ENCODE results near the gene DOCK11. TPM values are rescaled to one million over a fixed set of nuclear protein-coding genes. Genes with fewer than 3 reads are reported as not detected.
A peak's percentile ranks its signal among the peaks of the same experiment; 100 is the strongest.

The DOCK11 gene
- total and polyA plus RNA-seq, 9 of the 15 experiments (the other 6 are each of a cell fraction or from before 2014, with no cell fraction given): 41.8 to 77.8 (median 50.9) TPM

DNA sequence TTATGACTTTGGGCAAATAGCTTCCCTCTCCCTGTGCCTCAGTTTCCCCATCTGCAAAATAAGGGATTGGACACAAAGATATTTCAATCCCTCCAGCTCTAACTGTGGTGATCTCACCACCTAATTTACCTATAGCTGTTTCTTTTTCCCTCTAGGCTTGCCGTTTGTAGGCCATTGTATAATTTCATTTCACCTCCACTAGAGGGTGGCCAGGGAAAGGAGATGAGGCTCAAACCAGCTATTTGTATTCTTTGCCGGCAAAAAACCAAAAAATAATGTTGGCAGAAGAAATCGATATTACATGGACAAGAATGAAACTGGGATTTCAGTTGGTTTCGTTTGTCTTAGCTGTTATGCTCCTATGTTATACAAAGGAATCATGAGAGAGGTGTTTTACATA, 36.1 kb upstream of the DOCK11 start:
- Histone ChIP-seq H3K79me2 (ENCODE audit: control insufficient read depth, insufficient read depth, low read length) (no peaks in the 10 kb centered on the region), H3K9me1 (ENCODE audit: control insufficient read depth, insufficient read depth, low read length) (no peaks in the 10 kb centered on the region), H3K4me2 (ENCODE audit: insufficient read depth, low read length) (no peak overlapping the region), H3K9me3 (replicated peaks; ENCODE audit: control insufficient read depth, insufficient read depth, low read depth, low read length) (no peaks in the 10 kb centered on the region), H2AFZ (ENCODE audit: low read depth, low read length) (no peak overlapping the region), H4K20me1 (replicated peaks; ENCODE audit: control insufficient read depth, insufficient read depth, low read length) (no peaks in the 10 kb centered on the region), H3K36me3 (ENCODE audit: control insufficient read depth, insufficient read depth, low read length) (no peaks in the 10 kb centered on the region), H3K27me3 (ENCODE audit: control insufficient read depth in 2 of 2, insufficient read depth in 2 of 2, low read length in 2 of 2) (no peaks in the 10 kb centered on the region), H3K4me1 (replicated peaks in 1 of 2; ENCODE audit: control insufficient read depth in 2 of 2, insufficient read depth in 2 of 2, low read length in 2 of 2) (peaks cover 0 to 2% of the 10 kb centered on the region in 2 experiments; a peak in 2 of 5 replicates), H3K4me3 (no peak overlapping the region), H3K9ac (ENCODE audit: insufficient read depth in 1 of 2, low read depth in 2 of 2, low read length in 2 of 2) (no peak overlapping the region), H3K27ac (ENCODE audit: extremely low read depth, low read depth, low read length) (no peak overlapping the region)
- 0% methylated on average over 4 of the region's 4 CpGs for WGBS (ENCODE audit: insufficient coverage, low coverage, missing lambda C conversion rate)
- ChIA-PET CTCF (ENCODE audit: low intra/inter-chr PET ratio) (interaction anchor here (1.1 to 1.6 kb wide), 2 partner anchors 138 to 142 kb away, joined by 5 to 14 read pairs; no protein-coding TSS in a partner anchor), POLR2A (interaction anchor here (0.7 to 1.0 kb wide), 4 partner anchors 9 to 140 kb away, joined by 3 to 6 read pairs (median 3); no protein-coding TSS in a partner anchor)
- FAIRE-seq (peak; percentile 76), DNase-seq (ENCODE audit: extremely low read depth in 1 of 4, low spot score in 3 of 4) (peak; percentile 44 to 68 (median 52)), ATAC-seq (peak; percentile 89)
- no TSS peak for BruUV-seq (replicated peaks)
- in situ Hi-C loops (cut with MboI): no loop called here
- intact Hi-C loops (cut with micrococcal nuclease): loop anchor here (1.0 kb wide), 2 partner anchors 142 to 348 kb away; no protein-coding TSS in a partner anchor
- TF ChIP-seq SMC3 (conservative IDR thresholded peaks at IDR 0.05; ENCODE audit: insufficient read depth, low read depth, low read length): peak; percentile 66
- TF ChIP-seq, protein P1, sequence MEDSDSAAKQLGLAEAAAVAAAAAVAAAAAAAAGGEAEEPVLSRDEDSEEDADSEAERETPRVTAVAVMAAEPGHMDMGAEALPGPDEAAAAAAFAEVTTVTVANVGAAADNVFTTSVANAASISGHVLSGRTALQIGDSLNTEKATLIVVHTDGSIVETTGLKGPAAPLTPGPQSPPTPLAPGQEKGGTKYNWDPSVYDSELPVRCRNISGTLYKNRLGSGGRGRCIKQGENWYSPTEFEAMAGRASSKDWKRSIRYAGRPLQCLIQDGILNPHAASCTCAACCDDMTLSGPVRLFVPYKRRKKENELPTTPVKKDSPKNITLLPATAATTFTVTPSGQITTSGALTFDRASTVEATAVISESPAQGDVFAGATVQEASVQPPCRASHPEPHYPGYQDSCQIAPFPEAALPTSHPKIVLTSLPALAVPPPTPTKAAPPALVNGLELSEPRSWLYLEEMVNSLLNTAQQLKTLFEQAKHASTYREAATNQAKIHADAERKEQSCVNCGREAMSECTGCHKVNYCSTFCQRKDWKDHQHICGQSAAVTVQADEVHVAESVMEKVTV (CRISPR knock-in tag; IDR thresholded peaks at IDR 0.05): peak; percentile 39; the same call in 1 of the 2 replicates
- TF ChIP-seq RAD21 (CRISPR knock-in tag; conservative IDR thresholded peaks at IDR 0.05 in 1 of 2, IDR thresholded peaks at IDR 0.05 in 1 of 2): peak; percentile 76 to 90
- no peak for TF ChIP-seq YY1 (IDR thresholded peaks at IDR 0.05; ENCODE audit: borderline replicate concordance in 1 of 3, control insufficient read depth in 1 of 3, extremely low read depth in 1 of 3, insufficient read depth in 3 of 3, insufficient read length in 1 of 3, insufficient replicate concordance in 2 of 3, low read depth in 1 of 3, low read length in 2 of 3)
- peak; percentile 13; the same call in 1 of the 2 replicates for TF ChIP-seq STAG1 (CRISPR knock-in tag; IDR thresholded peaks at IDR 0.05; ENCODE audit: borderline replicate concordance)
- TF ChIP-seq ZNF384 (IDR thresholded peaks at IDR 0.05; ENCODE audit: low read depth, low read length): 0 out of 2 replicates have a peak, but pooled peaks have one; percentile 17
- TF ChIP-seq, protein P2, sequence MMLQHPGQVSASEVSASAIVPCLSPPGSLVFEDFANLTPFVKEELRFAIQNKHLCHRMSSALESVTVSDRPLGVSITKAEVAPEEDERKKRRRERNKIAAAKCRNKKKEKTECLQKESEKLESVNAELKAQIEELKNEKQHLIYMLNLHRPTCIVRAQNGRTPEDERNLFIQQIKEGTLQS (IDR thresholded peaks at IDR 0.05): peak; percentile 29; the same call in 1 of the 2 replicates
- TF ChIP-seq, protein P2 (CRISPR knock-in tag; conservative IDR thresholded peaks at IDR 0.05): no peak
- TF ChIP-seq LCOR (CRISPR knock-in tag; IDR thresholded peaks at IDR 0.05): 0 out of 2 replicates have a peak, but pooled peaks have one; percentile 20
- TF ChIP-seq ARID2 (IDR thresholded peaks at IDR 0.05): peak; percentile 68; the same call in 1 of the 2 replicates
- TF ChIP-seq PHB (CRISPR knock-in tag; IDR thresholded peaks at IDR 0.05): no peak
